ENCODE results near the gene EP400.
"Not testable (repeated sequence)": the region's sequence is repeated elsewhere in the genome, so short reads cannot be mapped to it uniquely, and the experiment has no call there.

The EP400 gene

GRCh38 chr12:131984334-131984733 is 34.6 kb downstream of the EP400 start:
- no peak for FAIRE-seq
- TF ChIP-seq POLR2AphosphoS5 (IDR thresholded peaks at IDR 0.05; ENCODE audit: low read depth, low read length), result no peak
- TF ChIP-seq POLR2A (IDR thresholded peaks at IDR 0.05; ENCODE audit: low read depth, low read length), result no peak
- no peak for TF ChIP-seq PAX5 (IDR thresholded peaks at IDR 0.05; ENCODE audit: insufficient read depth, low read length, severe bottlenecking)
- TF ChIP-seq POU2F2 (IDR thresholded peaks at IDR 0.05; ENCODE audit: low read depth, low read length), result no peak
- no peak for TF ChIP-seq TAF1 (IDR thresholded peaks at IDR 0.05; ENCODE audit: low read depth, low read length)
- TF ChIP-seq SPI1 (IDR thresholded peaks at IDR 0.05; ENCODE audit: low read depth, low read length), result no peak
- DNase-seq (ENCODE audit: insufficient read length, low spot score), result no peak

GRCh38 chr12:131985510-131985875 is 35.8 kb downstream of the EP400 start:
- DNase-seq (ENCODE audit: insufficient read length, low spot score); FAIRE-seq: not testable (repeated sequence)

- no peak for FAIRE-seq
- DNase-seq (ENCODE audit: insufficient read length, low spot score), result no peak
- no peak for TF ChIP-seq TAF1 (IDR thresholded peaks at IDR 0.05; ENCODE audit: low read depth, low read length)
- no peak for TF ChIP-seq POLR2A (IDR thresholded peaks at IDR 0.05; ENCODE audit: low read depth, low read length)
- no peak for TF ChIP-seq PAX5 (IDR thresholded peaks at IDR 0.05; ENCODE audit: insufficient read depth, low read length, severe bottlenecking)
- TF ChIP-seq SPI1 (IDR thresholded peaks at IDR 0.05; ENCODE audit: low read depth, low read length), result no peak
- TF ChIP-seq POLR2AphosphoS5 (IDR thresholded peaks at IDR 0.05; ENCODE audit: low read depth, low read length), result no peak
- TF ChIP-seq POU2F2 (IDR thresholded peaks at IDR 0.05; ENCODE audit: low read depth, low read length), result no peak
Observed at GRCh38 chr12:131986361-131986760, 36.6 kb downstream of the EP400 start.

- DNase-seq (ENCODE audit: insufficient read length, low spot score) (no peak), FAIRE-seq (no peak)
- no peak for TF ChIP-seq POLR2A (IDR thresholded peaks at IDR 0.05; ENCODE audit: low read depth, low read length)
- no peak for TF ChIP-seq SPI1 (IDR thresholded peaks at IDR 0.05; ENCODE audit: low read depth, low read length)
- TF ChIP-seq POLR2AphosphoS5 (IDR thresholded peaks at IDR 0.05; ENCODE audit: low read depth, low read length), result no peak
- no peak for TF ChIP-seq POU2F2 (IDR thresholded peaks at IDR 0.05; ENCODE audit: low read depth, low read length)
- no peak for TF ChIP-seq TAF1 (IDR thresholded peaks at IDR 0.05; ENCODE audit: low read depth, low read length)
- TF ChIP-seq PAX5 (IDR thresholded peaks at IDR 0.05; ENCODE audit: insufficient read depth, low read length, severe bottlenecking), result no peak
Observed at GRCh38 chr12:131986910-131987309, 37.2 kb downstream of the EP400 start.

GRCh38 chr12:131987552-131987951 is 37.8 kb downstream of the EP400 start:
- no peak for FAIRE-seq
- DNase-seq (ENCODE audit: insufficient read length, low spot score), result no peak
- TF ChIP-seq POLR2A (IDR thresholded peaks at IDR 0.05; ENCODE audit: low read depth, low read length), result no peak
- no peak for TF ChIP-seq TAF1 (IDR thresholded peaks at IDR 0.05; ENCODE audit: low read depth, low read length)
- no peak for TF ChIP-seq POLR2AphosphoS5 (IDR thresholded peaks at IDR 0.05; ENCODE audit: low read depth, low read length)
- TF ChIP-seq POU2F2 (IDR thresholded peaks at IDR 0.05; ENCODE audit: low read depth, low read length), result no peak
- TF ChIP-seq SPI1 (IDR thresholded peaks at IDR 0.05; ENCODE audit: low read depth, low read length), result no peak
- TF ChIP-seq PAX5 (IDR thresholded peaks at IDR 0.05; ENCODE audit: insufficient read depth, low read length, severe bottlenecking), result no peak

- FAIRE-seq (no peak), DNase-seq (ENCODE audit: insufficient read length, low spot score) (no peak)
- TF ChIP-seq TAF1 (IDR thresholded peaks at IDR 0.05; ENCODE audit: low read depth, low read length), result no peak
- no peak for TF ChIP-seq POLR2A (IDR thresholded peaks at IDR 0.05; ENCODE audit: low read depth, low read length)
- TF ChIP-seq POU2F2 (IDR thresholded peaks at IDR 0.05; ENCODE audit: low read depth, low read length), result no peak
Observed at GRCh38 chr12:131988054-131988796, 38.5 kb downstream of the EP400 start.

- FAIRE-seq, result no peak
- no peak for TF ChIP-seq POU2F2 (IDR thresholded peaks at IDR 0.05; ENCODE audit: low read depth, low read length)
- DNase-seq (ENCODE audit: insufficient read length, low spot score), result no peak
Observed at GRCh38 chr12:131989021-131989420, 39.3 kb downstream of the EP400 start.

- FAIRE-seq (no peak), DNase-seq (ENCODE audit: insufficient read length, low spot score) (no peak)
- TF ChIP-seq TAF1 (IDR thresholded peaks at IDR 0.05; ENCODE audit: low read depth, low read length) (no peak), SPI1 (IDR thresholded peaks at IDR 0.05; ENCODE audit: low read depth, low read length) (no peak), POLR2A (IDR thresholded peaks at IDR 0.05; ENCODE audit: low read depth, low read length) (no peak), POLR2AphosphoS5 (IDR thresholded peaks at IDR 0.05; ENCODE audit: low read depth, low read length) (no peak), POU2F2 (IDR thresholded peaks at IDR 0.05; ENCODE audit: low read depth, low read length) (no peak), PAX5 (IDR thresholded peaks at IDR 0.05; ENCODE audit: insufficient read depth, low read length, severe bottlenecking) (no peak)
Observed at GRCh38 chr12:131990066-131990979, 40.6 kb downstream of the EP400 start.

GRCh38 chr12:131990980-131991305 is 41.2 kb downstream of the EP400 start:
- FAIRE-seq (no peak), DNase-seq (ENCODE audit: insufficient read length, low spot score) (no peak)
- TF ChIP-seq TAF1 (IDR thresholded peaks at IDR 0.05; ENCODE audit: low read depth, low read length) (no peak), PAX5 (IDR thresholded peaks at IDR 0.05; ENCODE audit: insufficient read depth, low read length, severe bottlenecking) (no peak), POLR2A (IDR thresholded peaks at IDR 0.05; ENCODE audit: low read depth, low read length) (no peak), POLR2AphosphoS5 (IDR thresholded peaks at IDR 0.05; ENCODE audit: low read depth, low read length) (no peak), POU2F2 (IDR thresholded peaks at IDR 0.05; ENCODE audit: low read depth, low read length) (no peak), SPI1 (IDR thresholded peaks at IDR 0.05; ENCODE audit: low read depth, low read length) (no peak)

- TF ChIP-seq SPI1 (IDR thresholded peaks at IDR 0.05; ENCODE audit: low read depth, low read length) (no peak), POLR2A (IDR thresholded peaks at IDR 0.05; ENCODE audit: low read depth, low read length) (no peak), POU2F2 (IDR thresholded peaks at IDR 0.05; ENCODE audit: low read depth, low read length) (no peak), TAF1 (IDR thresholded peaks at IDR 0.05; ENCODE audit: low read depth, low read length) (no peak), POLR2AphosphoS5 (IDR thresholded peaks at IDR 0.05; ENCODE audit: low read depth, low read length) (no peak), PAX5 (IDR thresholded peaks at IDR 0.05; ENCODE audit: insufficient read depth, low read length, severe bottlenecking) (no peak)
- DNase-seq (ENCODE audit: insufficient read length, low spot score) (no peak), FAIRE-seq (no peak)
Observed at GRCh38 chr12:131991816-131992430, 42.2 kb downstream of the EP400 start.

All from GM12891 (cell line).